SU-DHL-6 (cell line): Measurements from ENCODE around the gene MMP24.
"Not testable (repeated sequence)": the region's sequence is repeated elsewhere in the genome, so short reads cannot be mapped to it uniquely, and the experiment has no call there.

Source experiments
- H2AFZ ChIP-seq: fragments of 200-600 bp; sonication (generic); 2 replicates; pipeline ENCODE4 v1.6.1; 2014; ENCODE audit warnings: low read depth, mild to moderate bottlenecking, moderate library complexity, mixed read lengths, antibody characterized with exemption, low read length; ENCODE audit not compliant: severe bottlenecking
- H3F3A ChIP-seq: fragments of 200-600 bp; shearing (Covaris generic); 2 replicates; pipeline ENCODE4 v1.6.0; 2016; ENCODE audit warnings: antibody characterized with exemption, mild to moderate bottlenecking; ENCODE audit not compliant: insufficient read depth
- H3K27ac ChIP-seq: fragments of 200-600 bp; sonication (generic); 2 replicates; pipeline ENCODE4 v1.5.1; 2016; ENCODE audit warnings: low read depth, mild to moderate bottlenecking, low read length, moderate library complexity, mixed read lengths
- H3K27me3 ChIP-seq: fragments of 200-600 bp; sonication (generic), shearing (Covaris generic); 2 replicates; pipeline ENCODE4 v1.6.0; 2014; ENCODE audit warnings: mild to moderate bottlenecking, low read length
- H3K36me3 ChIP-seq: fragments of 200-600 bp; sonication (generic); 2 replicates; pipeline ENCODE4 v1.6.1; 2014; ENCODE audit warnings: mild to moderate bottlenecking, low read length, mixed read lengths
- H3K4me2 ChIP-seq: fragments of 300-600, 200-600 bp; shearing (Covaris generic), sonication (generic); 2 replicates; pipeline ENCODE4 v1.6.0; 2014; ENCODE audit warnings: low read length, low read depth, mild to moderate bottlenecking; ENCODE audit not compliant: poor library complexity, severe bottlenecking
- H3K4me3 ChIP-seq: fragments of 200-600 bp; sonication (generic); 2 replicates; pipeline ENCODE4 v1.5.1; 2014; ENCODE audit warnings: antibody characterized with exemption, low read length, mild to moderate bottlenecking, mixed read lengths; ENCODE audit not compliant: insufficient read depth, poor library complexity, severe bottlenecking
- H3K79me2 ChIP-seq: fragments of 200-600 bp; sonication (generic); 2 replicates; pipeline ENCODE4 v1.6.1; 2014; ENCODE audit warnings: mild to moderate bottlenecking, low read length, moderate library complexity; ENCODE audit not compliant: insufficient read depth
- H3K9ac ChIP-seq: fragments of 200-600 bp; sonication (generic); 2 replicates; pipeline ENCODE4 v1.7.0; 2014; ENCODE audit warnings: mild to moderate bottlenecking, low read length
- H3K9me2 ChIP-seq: fragments of 200-600 bp; sonication (generic); replicated peaks from 2 replicates; pipeline ENCODE4 v1.6.1; 2014; ENCODE audit warnings: low read length; ENCODE audit not compliant: insufficient read depth
- H3K9me3 ChIP-seq: fragments of 200-600 bp; sonication (generic); 2 replicates; pipeline ENCODE4 v1.6.1; 2014; ENCODE audit warnings: low read length, mixed read lengths; ENCODE audit not compliant: insufficient read depth
- H4K20me1 ChIP-seq: fragments of 200-600 bp; sonication (generic); 2 replicates; pipeline ENCODE4 v1.6.1; 2014; ENCODE audit warnings: low read depth, mild to moderate bottlenecking, antibody characterized with exemption, low read length, moderate library complexity, mixed read lengths
- EZH2phosphoT487 ChIP-seq: fragments of 200-600 bp; sonication (generic), shearing (Covaris generic); conservative IDR thresholded peaks from 2 replicates; pipeline ENCODE4 v1.6.1; 2018; ENCODE audit warnings: mild to moderate bottlenecking, antibody characterized with exemption, low read length, moderate library complexity, mixed read lengths
- TF ChIP-seq, protein P1 (sequence below): fragments of 200-600 bp; sonication (generic); IDR thresholded peaks from one replicate; pipeline ENCODE4 v1.5.1; 2017; ENCODE audit warnings: antibody characterized with exemption, mild to moderate bottlenecking, low read length, moderate library complexity; ENCODE audit not compliant: insufficient read depth, poor library complexity, severe bottlenecking

Gene MMP24

GRCh38 chr20:35196313-35196712, 30.2 kb upstream of the MMP24 start:
- H3K27me3 ChIP-seq, result no peaks in the 10 kb centered on the region
- no peak overlapping the region for H3K4me2 ChIP-seq
- no peaks in the 10 kb centered on the region for H3F3A ChIP-seq
- TF ChIP-seq EZH2phosphoT487, result no peak
- TF ChIP-seq, protein P1, sequence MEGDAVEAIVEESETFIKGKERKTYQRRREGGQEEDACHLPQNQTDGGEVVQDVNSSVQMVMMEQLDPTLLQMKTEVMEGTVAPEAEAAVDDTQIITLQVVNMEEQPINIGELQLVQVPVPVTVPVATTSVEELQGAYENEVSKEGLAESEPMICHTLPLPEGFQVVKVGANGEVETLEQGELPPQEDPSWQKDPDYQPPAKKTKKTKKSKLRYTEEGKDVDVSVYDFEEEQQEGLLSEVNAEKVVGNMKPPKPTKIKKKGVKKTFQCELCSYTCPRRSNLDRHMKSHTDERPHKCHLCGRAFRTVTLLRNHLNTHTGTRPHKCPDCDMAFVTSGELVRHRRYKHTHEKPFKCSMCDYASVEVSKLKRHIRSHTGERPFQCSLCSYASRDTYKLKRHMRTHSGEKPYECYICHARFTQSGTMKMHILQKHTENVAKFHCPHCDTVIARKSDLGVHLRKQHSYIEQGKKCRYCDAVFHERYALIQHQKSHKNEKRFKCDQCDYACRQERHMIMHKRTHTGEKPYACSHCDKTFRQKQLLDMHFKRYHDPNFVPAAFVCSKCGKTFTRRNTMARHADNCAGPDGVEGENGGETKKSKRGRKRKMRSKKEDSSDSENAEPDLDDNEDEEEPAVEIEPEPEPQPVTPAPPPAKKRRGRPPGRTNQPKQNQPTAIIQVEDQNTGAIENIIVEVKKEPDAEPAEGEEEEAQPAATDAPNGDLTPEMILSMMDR, result no peak
- H3K4me3 ChIP-seq, result no peak overlapping the region
- H2AFZ ChIP-seq, result no peak overlapping the region
- H3K36me3 ChIP-seq, result no peaks in the 10 kb centered on the region
- no peaks in the 10 kb centered on the region for H3K9me2 ChIP-seq
- H3K27ac ChIP-seq, result no peak overlapping the region
- no peaks in the 10 kb centered on the region for H3K79me2 ChIP-seq
- H3K9me3 ChIP-seq, result peaks cover 13% of the 10 kb centered on the region; the same call in 1 of the 2 replicates
- no peak overlapping the region for H3K9ac ChIP-seq
- H4K20me1 ChIP-seq, result no peaks in the 10 kb centered on the region

DNA sequence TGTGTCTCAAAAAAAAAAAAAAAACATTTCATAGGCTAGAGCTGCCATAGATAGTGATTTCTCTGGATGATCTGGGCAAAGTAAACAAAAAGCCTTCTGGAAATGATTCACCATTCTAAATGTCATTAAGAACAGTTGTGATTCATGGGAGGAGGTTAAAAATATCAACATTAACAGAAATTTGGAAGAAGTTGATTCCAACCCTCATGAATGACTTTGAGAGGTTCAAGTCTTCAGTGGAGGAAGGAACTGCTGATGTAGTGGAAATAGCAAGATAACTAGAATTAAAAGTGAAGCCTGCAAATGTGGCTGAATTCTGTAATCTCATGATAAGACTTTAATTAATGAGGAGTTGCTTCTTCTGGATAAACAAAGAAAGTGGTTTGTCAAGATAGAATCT, 26.8 kb upstream of the MMP24 start:
- H3K27me3 ChIP-seq, result no peaks in the 10 kb centered on the region
- H3K9ac ChIP-seq, result no peak overlapping the region
- H3K36me3 ChIP-seq, result no peaks in the 10 kb centered on the region
- no peak overlapping the region for H3K27ac ChIP-seq
- TF ChIP-seq, protein P1, result no peak
- TF ChIP-seq EZH2phosphoT487, result no peak
- no peak overlapping the region for H3K4me2 ChIP-seq
- no peaks in the 10 kb centered on the region for H3K9me2 ChIP-seq
- H4K20me1 ChIP-seq, result no peaks in the 10 kb centered on the region
- no peak overlapping the region for H2AFZ ChIP-seq
- peaks cover 13% of the 10 kb centered on the region; the same call in 1 of the 2 replicates for H3K9me3 ChIP-seq
- H3F3A ChIP-seq, result no peaks in the 10 kb centered on the region
- H3K79me2 ChIP-seq, result no peaks in the 10 kb centered on the region
- H3K4me3 ChIP-seq, result no peak overlapping the region

DNA sequence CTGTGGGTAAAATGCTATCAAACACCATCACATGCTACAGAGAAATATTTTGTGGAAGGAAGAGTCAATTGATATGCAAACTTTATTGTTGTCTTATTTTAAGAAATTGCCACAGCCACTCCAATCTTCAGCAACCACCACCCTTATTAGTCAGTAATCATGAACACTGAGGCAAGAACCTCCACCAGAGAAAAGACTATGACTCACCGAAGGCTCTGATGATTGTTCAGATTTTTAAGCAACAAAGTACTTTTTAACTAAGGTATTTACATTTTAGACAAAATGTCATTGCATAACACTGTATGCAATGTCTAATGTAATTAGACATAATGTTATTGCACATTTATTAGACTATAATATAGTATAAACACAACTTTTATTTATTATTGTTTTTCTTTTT, 26.2 kb upstream of the MMP24 start:
- Histone ChIP-seq H3K36me3 (no peaks in the 10 kb centered on the region), H3F3A (no peaks in the 10 kb centered on the region), H4K20me1 (no peaks in the 10 kb centered on the region), H2AFZ (no peak overlapping the region), H3K9me2 (no peaks in the 10 kb centered on the region), H3K27ac (no peak overlapping the region), H3K4me3 (no peak overlapping the region), H3K79me2 (no peaks in the 10 kb centered on the region), H3K9me3 (peaks cover 13% of the 10 kb centered on the region; the same call in 1 of the 2 replicates), H3K9ac (no peak overlapping the region), H3K4me2 (no peak overlapping the region), H3K27me3 (no peaks in the 10 kb centered on the region)
- TF ChIP-seq EZH2phosphoT487, result no peak
- TF ChIP-seq, protein P1, result no peak

DNA sequence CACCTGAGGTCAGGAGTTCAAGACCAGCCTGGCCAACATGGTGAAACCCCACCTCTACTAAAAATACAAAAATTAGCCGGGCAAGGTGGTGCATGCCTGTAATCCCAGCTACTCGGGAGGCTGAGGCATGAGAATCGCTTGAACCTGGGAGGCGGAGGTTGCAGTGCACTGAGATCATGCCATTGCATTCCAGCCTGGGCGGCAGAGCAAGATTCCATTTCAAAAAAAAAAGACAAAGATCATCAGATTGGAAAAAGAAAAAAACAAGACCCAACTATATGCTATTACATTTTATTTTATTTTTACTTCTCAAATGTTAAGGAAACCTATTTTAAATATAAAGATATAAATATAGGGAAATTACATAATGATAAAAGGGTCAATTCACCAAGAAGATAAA, 25.0 kb upstream of the MMP24 start:
- H3F3A ChIP-seq, H3K36me3 ChIP-seq, H3K4me3 ChIP-seq, H4K20me1 ChIP-seq, H3K9me2 ChIP-seq, H3K4me2 ChIP-seq, H3K9me3 ChIP-seq, H3K79me2 ChIP-seq, H3K27ac ChIP-seq, H3K9ac ChIP-seq, H3K27me3 ChIP-seq, H2AFZ ChIP-seq: not testable (repeated sequence)
